GM10248 (cell line): ENCODE results near the gene ZBTB46.

Experiments used
- CTCF ChIA-PET: fragments of 300-600 bp; sonication (Branson Sonifier 250); formaldehyde crosslinking; extraction: SDS; loops from one replicate; lab custom pipeline; 2021; ENCODE audit warnings: antibody characterized with exemption; lab: Yijun Ruan, JAX
- POLR2A ChIA-PET: fragments of 350-650 bp; sonication (Branson Sonifier 250); formaldehyde crosslinking; extraction: SDS; loops from one replicate; lab custom pipeline; 2020; ENCODE audit warnings: antibody characterized with exemption; lab: Yijun Ruan, JAX
- DNase-seq: peaks from one replicate; pipeline ENCODE4 v3.0.0; 2012; ENCODE audit errors: extremely low spot score
- TF ChIP-seq, protein P1 (sequence below): IDR thresholded peaks from 2 replicates; pipeline ENCODE4 v1.5.1; 2012; ENCODE audit warnings: mild to moderate bottlenecking, low read depth; ENCODE audit errors: extremely low read depth, missing control alignments, control extremely low read depth

Gene ZBTB46

DNA sequence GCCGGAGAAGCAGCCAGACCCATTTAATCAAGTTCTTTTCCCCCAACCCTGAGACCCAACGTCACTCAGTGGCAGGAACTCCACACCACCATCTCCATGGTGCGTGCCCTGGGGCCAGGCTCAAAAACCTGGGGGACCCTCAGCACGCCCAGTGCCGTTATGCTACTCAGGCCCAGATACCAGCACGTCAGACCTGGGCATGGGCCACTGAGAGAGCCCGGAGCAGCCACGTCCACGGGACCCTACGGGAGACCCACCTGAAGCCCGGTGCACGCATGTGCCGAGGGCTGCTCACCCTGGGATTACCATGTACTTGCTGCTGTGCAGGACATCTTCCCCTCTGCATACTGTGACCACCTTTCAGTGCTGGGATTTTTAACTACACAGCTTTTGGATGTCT lies 77.7 kb downstream of the ZBTB46 start:
- TF ChIP-seq, protein P1, sequence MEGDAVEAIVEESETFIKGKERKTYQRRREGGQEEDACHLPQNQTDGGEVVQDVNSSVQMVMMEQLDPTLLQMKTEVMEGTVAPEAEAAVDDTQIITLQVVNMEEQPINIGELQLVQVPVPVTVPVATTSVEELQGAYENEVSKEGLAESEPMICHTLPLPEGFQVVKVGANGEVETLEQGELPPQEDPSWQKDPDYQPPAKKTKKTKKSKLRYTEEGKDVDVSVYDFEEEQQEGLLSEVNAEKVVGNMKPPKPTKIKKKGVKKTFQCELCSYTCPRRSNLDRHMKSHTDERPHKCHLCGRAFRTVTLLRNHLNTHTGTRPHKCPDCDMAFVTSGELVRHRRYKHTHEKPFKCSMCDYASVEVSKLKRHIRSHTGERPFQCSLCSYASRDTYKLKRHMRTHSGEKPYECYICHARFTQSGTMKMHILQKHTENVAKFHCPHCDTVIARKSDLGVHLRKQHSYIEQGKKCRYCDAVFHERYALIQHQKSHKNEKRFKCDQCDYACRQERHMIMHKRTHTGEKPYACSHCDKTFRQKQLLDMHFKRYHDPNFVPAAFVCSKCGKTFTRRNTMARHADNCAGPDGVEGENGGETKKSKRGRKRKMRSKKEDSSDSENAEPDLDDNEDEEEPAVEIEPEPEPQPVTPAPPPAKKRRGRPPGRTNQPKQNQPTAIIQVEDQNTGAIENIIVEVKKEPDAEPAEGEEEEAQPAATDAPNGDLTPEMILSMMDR: no peak

DNA sequence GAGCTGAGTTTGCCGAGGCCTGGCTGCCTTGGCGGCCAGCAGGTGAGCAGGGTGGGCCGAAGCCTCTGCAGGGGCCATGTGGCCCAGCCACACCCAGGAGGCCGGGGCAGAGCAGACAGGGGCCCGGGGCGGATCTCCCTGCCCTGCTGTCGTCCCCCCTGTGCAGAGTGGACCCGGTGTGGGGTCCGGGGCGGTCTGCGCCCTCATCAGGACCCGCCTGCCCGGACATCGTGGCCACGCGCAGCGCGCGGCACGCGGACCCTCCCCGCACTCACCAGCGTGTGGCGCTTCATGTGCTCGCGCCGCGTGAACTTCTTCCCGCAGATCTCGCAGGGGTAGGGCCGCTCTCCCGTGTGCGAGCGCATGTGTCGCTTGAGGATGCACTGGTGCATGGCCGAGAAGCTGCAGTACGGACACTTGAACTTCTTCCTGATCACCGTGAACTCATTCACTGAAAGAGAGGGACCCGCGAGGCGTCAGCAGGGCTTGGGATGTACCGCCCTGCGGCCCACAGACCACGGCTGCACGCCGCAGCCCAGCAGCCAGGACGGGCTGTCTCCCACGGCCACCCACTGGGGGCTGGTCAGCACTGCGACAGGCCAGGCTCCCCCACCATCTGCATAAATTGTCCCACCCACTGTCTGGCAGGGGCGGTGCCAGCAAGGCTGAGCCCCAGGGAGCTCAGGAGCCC lies 78.5 kb downstream of the ZBTB46 start:
- TF ChIP-seq, protein P1: no peak
- no peak for DNase-seq
- ChIA-PET POLR2A (no interaction called here), CTCF (interaction anchor here (1.6 kb wide), 1 partner anchor 9 kb away, joined by 6 read pairs; no protein-coding TSS in a partner anchor)

More for the DNA sequence above, 77.7 kb downstream of the ZBTB46 start:
- DNase-seq: no peak
- CTCF ChIA-PET: no interaction called here
- POLR2A ChIA-PET: no interaction called here

DNA sequence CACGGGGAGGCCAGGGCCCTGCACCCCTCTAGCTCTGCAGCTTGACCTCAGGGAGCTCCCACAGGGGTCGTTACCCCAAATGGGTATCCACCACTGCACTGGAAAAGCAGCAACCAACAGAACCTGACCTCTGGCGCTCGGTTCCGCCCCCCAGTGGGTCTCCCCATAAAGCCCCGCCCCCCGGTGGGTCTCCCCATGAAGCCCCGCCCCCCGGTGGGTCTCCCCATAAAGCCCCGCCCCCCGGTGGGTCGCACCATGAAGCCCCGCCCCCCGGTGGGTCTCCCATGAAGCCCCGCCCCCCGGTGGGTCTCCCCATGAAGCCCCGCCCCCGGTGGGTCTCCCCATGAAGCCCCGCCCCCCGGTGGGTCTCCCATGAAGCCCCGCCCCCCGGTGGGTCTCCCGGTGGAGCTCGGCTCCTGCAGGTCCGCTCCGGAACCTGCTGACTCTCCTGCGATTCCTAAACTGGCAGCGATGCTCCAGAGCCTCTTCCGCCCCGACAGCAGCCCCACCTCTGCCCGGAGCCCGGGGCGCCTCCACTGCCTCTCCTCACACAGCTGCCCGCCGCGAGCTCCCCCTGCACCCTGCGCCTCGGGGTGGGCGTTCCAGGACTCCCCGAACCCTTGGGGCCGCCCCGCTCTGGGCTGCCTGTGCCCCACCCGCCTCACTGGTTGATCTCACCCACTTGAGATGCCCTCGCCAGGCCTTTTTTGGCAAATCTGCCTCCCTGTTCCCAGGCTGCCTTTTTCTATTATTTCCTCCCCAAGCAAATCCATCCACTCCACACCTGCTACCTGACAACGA lies 79.4 kb downstream of the ZBTB46 start:
- ChIA-PET CTCF (interaction anchor here (1.6 kb wide), 1 partner anchor 10 kb away, joined by 6 read pairs; no protein-coding TSS in a partner anchor), POLR2A (no interaction called here)
- TF ChIP-seq, protein P1: no peak
- no peak for DNase-seq

DNA sequence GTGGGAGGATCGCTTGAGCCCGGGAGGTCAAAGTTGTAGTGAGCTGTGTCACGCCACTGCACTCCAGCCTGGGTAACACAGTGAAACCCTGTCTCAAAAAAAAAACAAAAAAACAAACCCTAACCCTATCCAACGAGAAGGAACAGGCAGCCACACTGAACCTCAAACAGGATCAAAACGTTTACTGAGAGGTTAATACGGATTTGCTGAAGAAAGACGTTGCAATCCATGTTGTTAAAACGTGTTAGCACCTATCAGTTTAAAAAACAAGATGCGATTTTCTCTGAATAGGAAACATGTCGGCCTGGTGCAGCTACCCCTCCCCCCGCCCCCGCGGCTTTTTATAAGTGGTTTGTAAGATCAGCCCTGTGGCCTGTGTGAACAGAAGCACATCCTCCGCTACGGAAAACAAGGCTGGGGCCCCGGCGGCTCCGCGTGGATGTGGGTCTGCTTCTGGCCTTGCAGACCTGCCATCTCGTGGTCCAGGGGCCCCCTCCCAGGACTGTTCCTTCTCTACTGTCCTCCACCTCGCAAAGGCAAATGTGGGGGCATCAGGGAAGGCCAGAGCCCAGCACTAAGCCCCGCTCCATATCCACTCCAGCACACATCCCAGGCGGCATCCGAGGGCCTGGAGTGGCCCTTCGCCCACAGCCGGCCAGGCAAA lies 80.1 kb downstream of the ZBTB46 start:
- no peak for DNase-seq
- ChIA-PET POLR2A (no interaction called here), CTCF (interaction anchor here (1.6 kb wide), 1 partner anchor 11 kb away, joined by 6 read pairs; no protein-coding TSS in a partner anchor)
- TF ChIP-seq, protein P1: no peak

DNA sequence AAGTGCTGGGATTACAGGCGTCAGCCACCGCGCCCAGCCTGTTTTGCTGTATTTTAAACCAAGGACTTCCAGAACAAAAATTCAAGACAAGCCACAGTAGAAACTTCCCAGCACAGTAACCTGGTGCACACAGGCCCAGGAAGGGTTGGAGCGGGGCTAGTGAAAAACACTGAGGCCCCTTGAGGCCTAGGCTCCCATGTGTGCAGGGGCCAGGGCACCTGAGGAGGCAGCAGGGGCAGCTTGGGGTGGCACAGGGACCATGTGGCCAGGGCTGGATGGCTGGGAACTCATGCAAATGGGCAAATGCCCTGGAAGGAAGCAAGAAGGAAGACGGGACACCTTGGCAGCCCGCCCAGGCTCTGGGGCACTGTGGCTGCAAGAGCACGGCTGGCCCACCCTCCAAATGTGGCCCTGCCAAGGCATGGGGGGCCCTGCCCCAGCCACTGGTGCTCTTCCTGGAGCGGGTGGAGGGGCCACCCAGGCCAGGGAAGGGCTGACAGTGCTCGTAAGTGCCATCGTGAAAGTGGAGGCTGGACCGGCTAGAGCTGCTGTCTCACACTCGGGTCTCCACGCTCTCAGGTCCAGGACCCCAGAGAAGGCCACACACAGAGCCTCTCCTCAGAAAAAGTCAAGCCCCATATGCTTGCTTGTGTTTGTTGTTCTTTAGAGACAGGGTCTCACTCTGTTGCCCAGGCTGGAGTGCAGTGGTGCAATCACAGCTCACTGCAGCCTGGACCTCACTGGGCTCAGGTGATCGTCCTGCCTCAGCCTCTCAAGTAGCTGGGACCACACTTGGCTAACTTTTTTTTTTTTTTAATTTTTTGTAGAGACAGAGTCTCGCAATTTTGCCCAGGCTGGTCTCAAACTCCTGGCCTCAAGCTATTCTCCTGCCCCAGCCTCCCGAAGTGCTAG lies 81.2 kb downstream of the ZBTB46 start:
- CTCF ChIA-PET: interaction anchor here (1.6 kb wide), 1 partner anchor 10 kb away, joined by 4 read pairs; no protein-coding TSS in a partner anchor
- TF ChIP-seq, protein P1: no peak
- no peak for DNase-seq

More for the DNA sequence above, 81.2 kb downstream of the ZBTB46 start:
- POLR2A ChIA-PET: no interaction called here
